CD4-positive, alpha-beta T cell treated with Interleukin-15 for 1 hour (primary cell): ENCODE data around the gene FAM53B.
"Not testable (repeated sequence)": the region's sequence is repeated elsewhere in the genome, so short reads cannot be mapped to it uniquely, and the experiment has no call there.

Source experiments
- DNase-seq: peaks from one replicate; pipeline ENCODE4 v3.0.0-alpha.2; 2020

Gene FAM53B

GRCh38 chr10:124744102-124745050 lies at the start of gene FAM53B:
Gene FAM53B (minus strand): TSS chr10:124744378. CDS start chr10:124706713, 37,665 bp downstream.
- peak; percentile 78 for DNase-seq

- DNase-seq: no peak
Measured at GRCh38 chr10:124792998-124793352, 48.8 kb upstream of the FAM53B start.

GRCh38 chr10:124791547-124792348 lies 47.6 kb upstream of the FAM53B start, which contains the start of gene EEF1AKMT2:
Gene EEF1AKMT2 (minus strand): TSS chr10:124791887. CDS start chr10:124791833, 54 bp downstream.
- DNase-seq: peak; percentile 86

- not testable (repeated sequence) for DNase-seq
Measured at GRCh38 chr10:124782900-124783299, 38.7 kb upstream of the FAM53B start.

- no peak for DNase-seq
Measured at GRCh38 chr10:124768791-124769190, 24.6 kb upstream of the FAM53B start.

- DNase-seq: no peak
Measured at GRCh38 chr10:124765256-124765655, 21.1 kb upstream of the FAM53B start.

GRCh38 chr10:124763267-124763666 lies 19.1 kb upstream of the FAM53B start:
- no peak for DNase-seq

- no peak for DNase-seq
Measured at GRCh38 chr10:124762281-124762680, 18.1 kb upstream of the FAM53B start.

- DNase-seq: no peak
Measured at GRCh38 chr10:124756156-124756903, 12.2 kb upstream of the FAM53B start.

- DNase-seq: no peak
Measured at GRCh38 chr10:124755581-124755980, 11.4 kb upstream of the FAM53B start.

GRCh38 chr10:124754227-124754626 lies 10.0 kb upstream of the FAM53B start:
- DNase-seq: no peak

GRCh38 chr10:124748953-124749645 lies 4.9 kb upstream of the FAM53B start:
- no peak for DNase-seq

GRCh38 chr10:124748166-124748565 lies 4.0 kb upstream of the FAM53B start:
- no peak for DNase-seq

GRCh38 chr10:124747745-124748144 lies 3.6 kb upstream of the FAM53B start:
- DNase-seq: no peak

- DNase-seq: no peak
Measured at GRCh38 chr10:124746992-124747391, 2.8 kb upstream of the FAM53B start.

- not testable (repeated sequence) for DNase-seq
Measured at GRCh38 chr10:124746447-124746846, 2.3 kb upstream of the FAM53B start.

GRCh38 chr10:124745673-124746072 lies 1.5 kb upstream of the FAM53B start:
- DNase-seq: no peak

- DNase-seq: no peak
Measured at GRCh38 chr10:124745252-124745651, 1.1 kb upstream of the FAM53B start.

- no peak for DNase-seq
Measured at GRCh38 chr10:124743191-124744101, 732 bp downstream of the FAM53B start.

GRCh38 chr10:124742413-124743190 lies 1.6 kb downstream of the FAM53B start:
- DNase-seq: no peak
